HepG2 (cell line): ENCODE results near the gene COX14. TPM values are rescaled to one million over a fixed set of nuclear protein-coding genes. Genes with fewer than 3 reads are reported as not detected.
"Not testable (repeated sequence)": the region's sequence is repeated elsewhere in the genome, so short reads cannot be mapped to it uniquely, and the experiment has no call there.

Source experiments
- ATAC-seq: fragments of 200-7000 bp; cut with Tn5 transposase; 3 replicates; pipeline ENCODE4 v1.9.1; 2020; ENCODE audit warnings: mild to moderate bottlenecking, moderate library complexity
- BruUV-seq: library from RNA; stranded (reverse); fragments of 400-500 nt; replicated peaks from 2 replicates; lab custom pipeline; 2021; lab: Mats Ljungman, UMichigan
- CTCF ChIA-PET: fragments of 300-600 bp; formaldehyde crosslinking; extraction: SDS; loops from one replicate; lab custom pipeline; 2021; ENCODE audit warnings: low total read pairs, inconsistent platforms, low intra/inter-chr PET ratio; lab: Yijun Ruan, JAX
- POLR2A ChIA-PET: fragments of 350-600 bp; sonication (Branson Sonifier 250); formaldehyde crosslinking; loops from one replicate; lab custom pipeline; 2020; ENCODE audit warnings: antibody characterized with exemption, inconsistent platforms; lab: Yijun Ruan, JAX
- DNase-seq: peaks from one replicate; pipeline ENCODE4 v3.0.0-alpha.2; 2015; ENCODE audit warnings: low spot score
- FAIRE-seq: peaks from 3 replicates; lab custom pipeline; 2011; peaks lifted over from hg19 to GRCh38; lab: Jason Lieb, UNC
- H2AFZ ChIP-seq: one replicate; pipeline ENCODE4 v1.6.1; 2011; ENCODE audit warnings: low read length, inconsistent platforms
- H3K27ac ChIP-seq: fragments of 300-600 bp; 3 replicates; pipeline ENCODE4 v1.8.0; 2011; ENCODE audit warnings: mixed run types, mild to moderate bottlenecking, mixed read lengths, low read length, inconsistent platforms; ENCODE audit not compliant: insufficient read depth; ENCODE audit errors: extremely low read length
- H3K27me3 ChIP-seq, 2 experiments: fragments of 200-600 bp in 1 of 2; 2 replicates in 1 of 2; 3 replicates in 1 of 2; pipeline versions ENCODE4 v1.6.0 to v1.8.0; 2011; ENCODE audit warnings: low read length in 2 of 2, mild to moderate bottlenecking in 2 of 2, moderate library complexity in 2 of 2, inconsistent platforms in 1 of 2; ENCODE audit not compliant: insufficient read depth in 2 of 2, control insufficient read depth in 1 of 2
- H3K36me3 ChIP-seq, 2 experiments: fragments of 200-600 bp in 1 of 2; replicated peaks in 1 of 2; 2 replicates in 1 of 2; 3 replicates in 1 of 2; pipeline versions ENCODE4 v1.5.1 to v1.8.0; 2011; ENCODE audit warnings: low read length in 2 of 2, inconsistent platforms in 1 of 2; ENCODE audit not compliant: insufficient read depth in 2 of 2, control insufficient read depth in 1 of 2
- H3K4me1 ChIP-seq: 2 replicates; pipeline ENCODE4 v1.5.1; 2012; ENCODE audit warnings: low read length, inconsistent platforms; ENCODE audit not compliant: insufficient read depth
- H3K4me2 ChIP-seq: 2 replicates; pipeline ENCODE4 v1.6.0; 2011; ENCODE audit warnings: low read depth, low read length, inconsistent platforms
- H3K4me3 ChIP-seq, 3 experiments: fragments of 200-600 bp in 1 of 3; sonication (generic), shearing (Covaris generic) in 1 of 3; replicated peaks in 1 of 3; 2 replicates each; pipeline ENCODE4 v1.5.1; 2011 to 2016; ENCODE audit warnings: low read length in 3 of 3, inconsistent platforms in 2 of 3, low read depth in 2 of 3, mild to moderate bottlenecking in 2 of 3, control low read depth in 1 of 3, mixed read lengths in 1 of 3; ENCODE audit not compliant: insufficient read depth in 1 of 3
- H3K79me2 ChIP-seq: one replicate; pipeline ENCODE4 v1.6.1; 2011; ENCODE audit warnings: low read length, inconsistent platforms; ENCODE audit not compliant: insufficient read depth
- H3K9ac ChIP-seq: 2 replicates; pipeline ENCODE4 v1.6.0; 2011; ENCODE audit warnings: mild to moderate bottlenecking, low read depth, low read length, inconsistent platforms; ENCODE audit not compliant: insufficient read depth
- H3K9me3 ChIP-seq: 2 replicates; pipeline ENCODE4 v1.5.1; 2012; ENCODE audit warnings: mild to moderate bottlenecking, low read length
- H4K20me1 ChIP-seq: 2 replicates; pipeline ENCODE4 v1.6.0; 2011; ENCODE audit warnings: inconsistent platforms, mild to moderate bottlenecking, low read length, moderate library complexity; ENCODE audit not compliant: insufficient read depth
- KAT7 ChIP-seq: IDR thresholded peaks from 2 replicates; pipeline ENCODE4 v1.6.1; 2018; ENCODE audit warnings: borderline replicate concordance, missing compliant biosample characterization
- ZNF263 ChIP-seq: sonication (generic); formaldehyde crosslinking; IDR thresholded peaks from 2 replicates; pipeline ENCODE4 v1.4.0; 2020; ENCODE audit warnings: missing genetic modification reagents
- ZNF343 ChIP-seq: sonication (generic); formaldehyde crosslinking; IDR thresholded peaks from 2 replicates; pipeline ENCODE4 v1.4.0; 2020; ENCODE audit warnings: mild to moderate bottlenecking, missing genetic modification reagents
- WGBS: methylation state at CpG from one replicate; pipeline ENCODE4 v1.1.6; 2017; ENCODE audit warnings: low lambda C conversion rate; 5-methylcytosine and 5-hydroxymethylcytosine counted together
- in situ Hi-C: cut with HindIII; loops from 2 replicates; pipeline ENCODE4 v1.10.0; 2017; ENCODE audit warnings: low pct_unique_long_range_greater_than_20kb; ENCODE audit not compliant: extremely low pct_ligation_motif_present
- intact Hi-C: fragments of 100-400 bp; cut with micrococcal nuclease; formaldehyde crosslinking; loops from one replicate; pipeline ENCODE4 v1.10.0; 2022; ENCODE audit not compliant: unreplicated experiment
- polyA plus RNA-seq, 8 experiments: library from polyadenylated mRNA; depleted of rRNA in 3 of 8; stranded (reverse) in 7 of 8; unstranded in 1 of 8; fragments of >200 nt; fragmentation: Illumina TruSeq in 4 of 8; extraction: Trizol in 4 of 8; gene quantifications; 2 replicates each; pipeline versions ENCODE4 v1.2.1 to v1.2.3, GENCODE V29; 2011 to 2016; ENCODE audit warnings: low read depth in 4 of 8, missing spikeins in 1 of 8, mixed read lengths in 1 of 8; ENCODE audit not compliant: insufficient read depth in 1 of 8
- total RNA-seq, 5 experiments: library from RNA; depleted of rRNA; stranded (reverse); fragments of >200 nt; fragmentation: Illumina TruSeq; extraction: Trizol; gene quantifications; 2 replicates each; pipeline ENCODE4 v1.2.3, GENCODE V29; 2016; ENCODE audit warnings: low read depth in 1 of 5

Gene COX14
- total and polyA plus RNA-seq, 2 of the 13 experiments (the other 11 are each of a cell fraction or from before 2014, with no cell fraction given) = 53.0 to 71.6 TPM

DNA sequence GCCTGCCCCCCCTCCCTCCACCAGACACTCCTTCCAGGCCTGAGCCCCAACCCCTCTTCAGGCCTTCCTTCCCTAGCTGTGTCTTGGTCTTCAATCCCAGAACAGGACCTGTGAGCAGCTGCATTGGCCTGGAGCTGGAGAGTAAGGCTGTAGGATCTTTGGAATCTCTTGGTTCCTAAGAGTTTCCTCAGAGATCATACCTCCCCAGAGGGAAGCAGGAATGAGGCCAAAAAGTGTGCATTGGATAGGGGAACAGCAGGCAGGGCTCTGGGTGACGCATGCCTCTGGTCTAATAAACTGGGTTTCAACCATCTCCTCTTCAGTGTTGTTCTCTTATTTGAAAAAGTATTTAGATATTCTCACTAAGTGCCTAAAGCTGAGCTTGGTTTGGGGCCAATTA is 28.7 kb upstream of the COX14 start:
- Histone ChIP-seq H3K27ac (peak overlapping the region; percentile 62), H3K79me2 (peaks cover 11% of the 10 kb centered on the region), H3K4me3 (peak overlapping the region in 1 of 3 experiments; percentile 59; a peak in 1 of 6 replicates), H2AFZ (no peak overlapping the region), H3K27me3 (no peaks in the 10 kb centered on the region), H4K20me1 (peaks cover 4% of the 10 kb centered on the region; the same call in 1 of the 2 replicates), H3K36me3 (peaks cover 4 to 14% of the 10 kb centered on the region in 2 experiments; a peak in 3 of 5 replicates), H3K9ac (peak overlapping the region; percentile 50; the same call in 1 of the 2 replicates), H3K9me3 (no peaks in the 10 kb centered on the region), H3K4me1 (peaks cover 78% of the 10 kb centered on the region), H3K4me2 (peak overlapping the region; percentile 68)
- BruUV-seq = no TSS peak
- in situ Hi-C loops (no loop called here), intact Hi-C loops (no loop called here)
- no peak for DNase-seq
- CTCF ChIA-PET = no interaction called here
- POLR2A ChIA-PET = interaction anchor here (0.6 to 7.4 kb wide), 17 partner anchors 9 to 421 kb away, joined by 3 to 265 read pairs (median 4); partner anchors contain the start of genes CERS5, COX14, DIP2B and GPD1
- no peak for ATAC-seq
- no peak for FAIRE-seq
- 100% methylated on average over 1 of the region's 1 CpG for WGBS
- TF ChIP-seq ZNF263 (CRISPR knock-in tag) = no peak
- TF ChIP-seq ZNF343 (CRISPR knock-in tag) = 0 out of 2 replicates have a peak, but pooled peaks have one; percentile 9

DNA sequence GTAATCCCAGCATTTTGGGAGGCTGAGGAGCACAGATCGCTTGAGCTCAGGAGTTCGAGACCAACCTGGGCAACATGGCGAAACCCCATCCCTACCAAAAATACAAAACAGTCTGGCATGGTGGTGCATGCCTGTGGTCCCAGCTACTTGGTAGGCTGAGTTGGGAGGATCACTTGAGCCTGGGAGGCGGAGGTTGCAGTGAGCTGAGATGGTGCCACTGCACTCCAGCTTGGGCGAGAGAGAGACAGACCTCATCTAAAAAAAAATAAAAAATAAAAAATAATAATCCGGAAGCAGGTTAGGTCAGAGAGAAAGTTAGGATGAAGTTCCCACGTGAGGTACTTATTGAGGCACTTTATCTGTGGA is 27.6 kb upstream of the COX14 start:
- peak; percentile 62; the same call in 1 of the 2 replicates for TF ChIP-seq KAT7 (CRISPR knock-in tag)
- H2AFZ ChIP-seq, in situ Hi-C loops, FAIRE-seq, CTCF ChIA-PET, BruUV-seq, ATAC-seq, DNase-seq, H3K27me3 ChIP-seq, H3K9me3 ChIP-seq, H4K20me1 ChIP-seq: not testable (repeated sequence)
- H3K9ac ChIP-seq = peak overlapping the region; percentile 77
- intact Hi-C loops = loop anchor here (2.0 kb wide), 2 partner anchors 26 to 316 kb away; partner anchors contain the start of gene LARP4
- H3K79me2 ChIP-seq = peaks cover 17% of the 10 kb centered on the region
- peaks cover 88% of the 10 kb centered on the region for H3K4me1 ChIP-seq
- POLR2A ChIA-PET = interaction anchor here (0.6 to 7.4 kb wide), 24 partner anchors 9 to 1179 kb away, joined by 3 to 265 read pairs (median 4); partner anchors contain the start of genes CERS5, COX14, GPD1 and LIMA1
- peak overlapping the region; percentile 58 to 77 (median 73) for H3K4me3 ChIP-seq
- H3K36me3 ChIP-seq = peaks cover 5 to 24% of the 10 kb centered on the region in 2 experiments
- H3K4me2 ChIP-seq = peak overlapping the region; percentile 87
- peak overlapping the region; percentile 88 for H3K27ac ChIP-seq
- 51% methylated on average over 7 of the region's 7 CpGs for WGBS
